Type B pancreatic cell (in vitro differentiated cells): ENCODE data around the gene PLCB2. TPM values are rescaled to one million over a fixed set of nuclear protein-coding genes. Genes with fewer than 3 reads are reported as not detected.

Experiments
- DNase-seq: peaks from one replicate; pipeline ENCODE4 v3.0.0; 2021; ENCODE audit warnings: mixed read lengths; ENCODE audit not compliant: unreplicated experiment; ENCODE audit errors: extremely low spot score
- H3K27ac Mint-ChIP-seq: 2 replicates; pipeline ENCODE4 v1.8.0; 2021; ENCODE audit warnings: mild to moderate bottlenecking, mixed read lengths
- H3K27me3 Mint-ChIP-seq: 2 replicates; pipeline ENCODE4 v1.8.0; 2021; ENCODE audit warnings: mixed read lengths
- H3K36me3 Mint-ChIP-seq: 2 replicates; pipeline ENCODE4 v1.8.0; 2021; ENCODE audit warnings: mixed read lengths
- H3K4me1 Mint-ChIP-seq: one replicate; pipeline ENCODE4 v1.8.0; 2021; ENCODE audit warnings: mixed read lengths; ENCODE audit not compliant: unreplicated experiment
- H3K4me3 Mint-ChIP-seq: 2 replicates; pipeline ENCODE4 v1.8.0; 2021; ENCODE audit warnings: mild to moderate bottlenecking, mixed read lengths
- H3K9me3 Mint-ChIP-seq: 2 replicates; pipeline ENCODE4 v1.8.0; 2021; ENCODE audit warnings: mixed read lengths
- total RNA-seq: library from RNA; stranded (reverse); gene quantifications from 2 replicates; pipeline ENCODE4 v1.2.1, GENCODE V29; 2021; ENCODE audit warnings: low replicate concordance
- TF ChIP-seq, protein P1 (sequence below): fragments of 200-600 bp; sonication (generic); conservative IDR thresholded peaks from 2 replicates; pipeline ENCODE4 v1.5.0; 2021; ENCODE audit warnings: antibody characterized with exemption, mild to moderate bottlenecking

Gene PLCB2
- total RNA-seq, 1 donor from 2014 or later, result 5.8 TPM

DNA sequence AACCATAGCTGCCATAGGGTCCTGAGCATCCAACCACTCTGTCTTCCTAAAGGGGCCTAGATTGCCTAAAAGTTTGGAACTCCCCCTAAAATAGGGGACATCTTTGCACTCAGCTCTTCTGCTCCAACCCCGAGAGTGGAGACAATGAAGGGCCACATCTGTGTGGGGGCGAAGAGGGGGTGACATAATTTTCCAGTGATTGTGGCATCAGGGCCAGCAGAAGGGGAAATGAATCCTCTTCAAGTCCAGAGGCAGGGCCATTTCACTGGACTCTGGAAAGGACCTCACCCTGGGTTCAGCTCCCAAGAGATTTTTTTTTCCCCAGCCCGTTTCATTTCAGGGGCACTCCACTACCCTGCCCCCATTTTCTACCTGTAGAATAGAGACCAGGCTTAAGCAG lies 20.2 kb downstream of the PLCB2 start:
- Mint-ChIP-seq H3K9me3 (no peaks in the 10 kb centered on the region), H3K27me3 (peaks cover 59% of the 10 kb centered on the region), H3K4me1 (peaks cover 22% of the 10 kb centered on the region), H3K4me3 (no peak overlapping the region), H3K36me3 (no peaks in the 10 kb centered on the region), H3K27ac (no peak overlapping the region)
- no peak for DNase-seq
- TF ChIP-seq, protein P1, sequence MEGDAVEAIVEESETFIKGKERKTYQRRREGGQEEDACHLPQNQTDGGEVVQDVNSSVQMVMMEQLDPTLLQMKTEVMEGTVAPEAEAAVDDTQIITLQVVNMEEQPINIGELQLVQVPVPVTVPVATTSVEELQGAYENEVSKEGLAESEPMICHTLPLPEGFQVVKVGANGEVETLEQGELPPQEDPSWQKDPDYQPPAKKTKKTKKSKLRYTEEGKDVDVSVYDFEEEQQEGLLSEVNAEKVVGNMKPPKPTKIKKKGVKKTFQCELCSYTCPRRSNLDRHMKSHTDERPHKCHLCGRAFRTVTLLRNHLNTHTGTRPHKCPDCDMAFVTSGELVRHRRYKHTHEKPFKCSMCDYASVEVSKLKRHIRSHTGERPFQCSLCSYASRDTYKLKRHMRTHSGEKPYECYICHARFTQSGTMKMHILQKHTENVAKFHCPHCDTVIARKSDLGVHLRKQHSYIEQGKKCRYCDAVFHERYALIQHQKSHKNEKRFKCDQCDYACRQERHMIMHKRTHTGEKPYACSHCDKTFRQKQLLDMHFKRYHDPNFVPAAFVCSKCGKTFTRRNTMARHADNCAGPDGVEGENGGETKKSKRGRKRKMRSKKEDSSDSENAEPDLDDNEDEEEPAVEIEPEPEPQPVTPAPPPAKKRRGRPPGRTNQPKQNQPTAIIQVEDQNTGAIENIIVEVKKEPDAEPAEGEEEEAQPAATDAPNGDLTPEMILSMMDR, result no peak

DNA sequence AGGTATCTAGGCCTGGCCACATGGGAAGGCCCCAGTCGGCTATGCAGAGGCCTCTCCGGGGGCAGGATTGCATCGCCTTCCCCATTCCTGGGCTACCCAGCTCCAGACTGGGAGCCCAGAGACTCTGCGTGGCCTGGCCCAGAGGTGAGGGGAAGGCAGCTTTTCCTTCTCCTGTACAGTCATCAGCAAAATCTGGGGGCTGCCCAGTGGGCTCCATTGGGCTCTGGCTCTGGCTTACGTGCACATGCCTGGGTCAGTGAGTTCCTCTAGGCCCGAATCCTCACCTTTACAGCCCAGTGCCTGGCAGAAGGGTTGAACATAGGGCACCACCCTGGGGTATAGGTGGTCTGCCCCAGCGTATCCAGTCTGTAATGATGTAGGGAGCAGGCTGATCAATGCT lies 20.9 kb downstream of the PLCB2 start:
- DNase-seq, result no peak
- H3K36me3 Mint-ChIP-seq, result no peaks in the 10 kb centered on the region
- H3K27me3 Mint-ChIP-seq, result peaks cover 52% of the 10 kb centered on the region
- TF ChIP-seq, protein P1, result no peak
- H3K27ac Mint-ChIP-seq, result no peak overlapping the region
- H3K4me3 Mint-ChIP-seq, result no peak overlapping the region
- peaks cover 22% of the 10 kb centered on the region for H3K4me1 Mint-ChIP-seq
- no peaks in the 10 kb centered on the region for H3K9me3 Mint-ChIP-seq

DNA sequence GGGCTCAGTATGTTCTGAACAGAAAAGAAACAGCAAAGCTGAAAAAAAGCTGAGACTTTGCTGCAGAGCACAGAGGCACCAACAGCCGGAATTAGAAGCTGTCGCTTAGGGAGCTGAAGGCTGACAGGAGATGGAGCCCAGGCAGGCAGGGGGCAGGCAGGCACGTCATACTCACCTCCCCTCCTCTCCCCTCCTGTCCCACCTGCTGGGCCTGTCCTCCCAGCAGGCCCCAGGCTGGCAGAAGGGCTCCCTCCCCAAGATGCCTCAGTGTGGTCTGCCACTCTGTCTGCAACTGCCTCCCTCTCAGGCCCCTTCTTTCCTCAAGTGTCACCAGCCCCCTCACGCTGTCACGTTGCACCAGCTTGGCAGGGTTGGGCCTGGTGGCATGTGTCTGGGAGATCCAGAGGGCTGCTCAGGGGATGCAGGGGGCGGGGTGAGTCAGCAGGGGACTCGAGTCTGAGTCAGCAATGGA lies 21.6 kb downstream of the PLCB2 start:
- Mint-ChIP-seq H3K27ac (peak overlapping the region; percentile 61), H3K9me3 (no peaks in the 10 kb centered on the region), H3K36me3 (no peaks in the 10 kb centered on the region), H3K4me3 (no peak overlapping the region), H3K4me1 (peaks cover 22% of the 10 kb centered on the region), H3K27me3 (peaks cover 54% of the 10 kb centered on the region)
- DNase-seq, result no peak
- TF ChIP-seq, protein P1, result no peak

DNA sequence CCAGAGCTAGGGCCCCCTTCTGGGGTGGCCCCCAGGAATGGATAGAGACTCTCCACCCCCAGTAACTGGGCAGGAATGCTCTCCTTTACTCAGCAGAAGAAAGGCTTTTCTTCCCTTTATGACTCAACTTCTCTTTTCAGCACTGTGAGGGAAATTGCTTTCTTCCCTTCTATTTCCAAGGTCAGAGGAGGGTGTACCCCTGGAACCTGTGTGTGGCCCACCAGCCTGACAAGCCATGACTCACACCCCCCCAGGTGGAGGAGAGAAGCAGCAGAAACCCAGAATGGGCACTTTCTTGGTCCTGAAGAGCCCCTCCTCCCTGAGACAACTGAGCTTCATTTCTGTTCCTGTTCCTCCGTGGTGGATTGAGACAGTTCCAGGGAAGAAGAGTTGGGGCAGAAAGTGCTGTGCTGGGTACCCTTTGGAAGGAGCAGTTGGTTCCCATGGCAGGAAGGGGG lies 22.2 kb downstream of the PLCB2 start:
- TF ChIP-seq, protein P1, result no peak
- Mint-ChIP-seq H3K27ac (peak overlapping the region; percentile 61), H3K4me3 (peak overlapping the region; percentile 76), H3K27me3 (peaks cover 58% of the 10 kb centered on the region), H3K36me3 (no peaks in the 10 kb centered on the region), H3K4me1 (peaks cover 23% of the 10 kb centered on the region), H3K9me3 (no peaks in the 10 kb centered on the region)
- no peak for DNase-seq

DNA sequence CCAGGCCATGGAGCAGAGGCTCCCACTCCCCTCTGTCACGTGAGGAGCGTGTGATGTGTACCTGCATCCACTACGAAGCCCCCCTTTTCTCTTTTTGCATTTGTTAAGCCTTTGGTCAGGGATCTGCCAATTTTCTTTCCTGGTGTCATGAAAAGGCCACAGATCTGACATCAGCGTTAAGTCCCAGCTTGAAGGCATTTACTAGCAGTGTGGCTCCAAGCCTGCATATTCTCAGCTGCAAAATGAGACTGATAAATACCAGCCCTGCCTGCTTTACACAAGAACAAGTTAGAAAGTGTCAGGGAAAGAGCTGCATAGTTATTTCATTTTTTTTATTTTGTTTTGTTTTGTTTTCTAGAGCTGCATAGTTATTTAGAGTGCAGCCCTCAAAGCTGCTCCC lies 22.6 kb downstream of the PLCB2 start:
- Mint-ChIP-seq H3K4me1 (peaks cover 28% of the 10 kb centered on the region), H3K9me3 (no peaks in the 10 kb centered on the region), H3K4me3 (peak overlapping the region; percentile 76), H3K36me3 (no peaks in the 10 kb centered on the region), H3K27me3 (peaks cover 59% of the 10 kb centered on the region), H3K27ac (peak overlapping the region; percentile 61)
- TF ChIP-seq, protein P1, result no peak
- DNase-seq, result no peak
